HL-60 (cell line): ENCODE results near the gene DLX1.

ENCODE experiments used
- DNase-seq, 2 experiments: peaks; one replicate each; pipeline ENCODE4 v3.0.0-alpha.2; 2010 to 2020; ENCODE audit warnings: low read depth in 1 of 2, low spot score in 1 of 2
- H3K27ac ChIP-seq: fragments of 250-450 bp; sonication (Bioruptor Pico); replicated peaks from 2 replicates; pipeline ENCODE4 v1.5.1; 2020; ENCODE audit warnings: mild to moderate bottlenecking, moderate library complexity
- H3K27me3 ChIP-seq: fragments of 250-450 bp; sonication (Bioruptor Pico); 2 replicates; pipeline ENCODE4 v1.5.1; 2021; ENCODE audit warnings: mild to moderate bottlenecking, moderate library complexity; ENCODE audit not compliant: insufficient read depth, poor library complexity, severe bottlenecking
- H3K4me3 ChIP-seq: replicated peaks from 2 replicates; pipeline ENCODE4 v1.5.1; 2011; ENCODE audit warnings: mild to moderate bottlenecking, control low read depth, low read length; ENCODE audit not compliant: insufficient read depth
- GABPA ChIP-seq: IDR thresholded peaks from 2 replicates; pipeline ENCODE4 v1.6.1; 2012; ENCODE audit warnings: low read depth
- POLR2AphosphoS5 ChIP-seq: IDR thresholded peaks from 2 replicates; pipeline ENCODE4 v1.6.1; 2012; ENCODE audit warnings: low read depth
- REST ChIP-seq: IDR thresholded peaks from 2 replicates; pipeline ENCODE4 v1.6.1; 2012; ENCODE audit warnings: low read depth; ENCODE audit not compliant: insufficient replicate concordance
- SPI1 ChIP-seq: IDR thresholded peaks from 2 replicates; pipeline ENCODE4 v1.6.1; 2012; ENCODE audit warnings: low read depth, mild to moderate bottlenecking, borderline replicate concordance
- TF ChIP-seq, protein P1 (sequence below): IDR thresholded peaks from one replicate; pipeline ENCODE4 v1.5.1; 2011; ENCODE audit warnings: low read length, control low read depth, inconsistent platforms; ENCODE audit not compliant: insufficient read depth

Gene DLX1

DNA sequence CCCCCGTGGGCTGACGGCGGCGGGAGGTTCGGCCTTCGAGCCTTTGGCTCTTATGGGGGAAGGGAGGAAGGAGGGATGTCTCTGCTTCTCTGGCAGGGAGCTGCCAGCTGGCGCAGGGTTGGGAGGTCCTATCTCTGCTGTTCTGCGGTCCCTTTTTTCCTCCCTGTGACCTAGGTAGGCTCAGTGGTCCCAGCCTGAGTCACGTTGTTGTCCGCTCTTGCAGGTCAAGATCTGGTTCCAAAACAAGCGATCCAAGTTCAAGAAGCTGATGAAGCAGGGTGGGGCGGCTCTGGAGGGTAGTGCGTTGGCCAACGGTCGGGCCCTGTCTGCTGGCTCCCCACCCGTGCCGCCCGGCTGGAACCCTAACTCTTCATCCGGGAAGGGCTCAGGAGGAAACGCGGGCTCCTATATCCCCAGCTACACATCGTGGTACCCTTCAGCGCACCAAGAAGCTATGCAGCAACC lies 2.5 kb downstream of the DLX1 start:
- Histone ChIP-seq H3K4me3 (no peak overlapping the region), H3K27me3 (peaks cover 77% of the 10 kb centered on the region), H3K27ac (no peak overlapping the region)
- no peak for TF ChIP-seq GABPA
- no peak for TF ChIP-seq POLR2AphosphoS5
- no peak for TF ChIP-seq REST
- TF ChIP-seq, protein P1, sequence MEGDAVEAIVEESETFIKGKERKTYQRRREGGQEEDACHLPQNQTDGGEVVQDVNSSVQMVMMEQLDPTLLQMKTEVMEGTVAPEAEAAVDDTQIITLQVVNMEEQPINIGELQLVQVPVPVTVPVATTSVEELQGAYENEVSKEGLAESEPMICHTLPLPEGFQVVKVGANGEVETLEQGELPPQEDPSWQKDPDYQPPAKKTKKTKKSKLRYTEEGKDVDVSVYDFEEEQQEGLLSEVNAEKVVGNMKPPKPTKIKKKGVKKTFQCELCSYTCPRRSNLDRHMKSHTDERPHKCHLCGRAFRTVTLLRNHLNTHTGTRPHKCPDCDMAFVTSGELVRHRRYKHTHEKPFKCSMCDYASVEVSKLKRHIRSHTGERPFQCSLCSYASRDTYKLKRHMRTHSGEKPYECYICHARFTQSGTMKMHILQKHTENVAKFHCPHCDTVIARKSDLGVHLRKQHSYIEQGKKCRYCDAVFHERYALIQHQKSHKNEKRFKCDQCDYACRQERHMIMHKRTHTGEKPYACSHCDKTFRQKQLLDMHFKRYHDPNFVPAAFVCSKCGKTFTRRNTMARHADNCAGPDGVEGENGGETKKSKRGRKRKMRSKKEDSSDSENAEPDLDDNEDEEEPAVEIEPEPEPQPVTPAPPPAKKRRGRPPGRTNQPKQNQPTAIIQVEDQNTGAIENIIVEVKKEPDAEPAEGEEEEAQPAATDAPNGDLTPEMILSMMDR: no peak
- TF ChIP-seq SPI1: no peak
- DNase-seq: no peak

- no peak overlapping the region for H3K27ac ChIP-seq
- H3K4me3 ChIP-seq: no peak overlapping the region
- TF ChIP-seq POLR2AphosphoS5 (no peak), REST (no peak), SPI1 (no peak), GABPA (no peak)
- TF ChIP-seq, protein P1: no peak
- no peak for DNase-seq
- peaks cover 77% of the 10 kb centered on the region for H3K27me3 ChIP-seq
These were observed 3.1 kb downstream of the DLX1 start for GRCh38 chr2:172088245-172089004.

DNA sequence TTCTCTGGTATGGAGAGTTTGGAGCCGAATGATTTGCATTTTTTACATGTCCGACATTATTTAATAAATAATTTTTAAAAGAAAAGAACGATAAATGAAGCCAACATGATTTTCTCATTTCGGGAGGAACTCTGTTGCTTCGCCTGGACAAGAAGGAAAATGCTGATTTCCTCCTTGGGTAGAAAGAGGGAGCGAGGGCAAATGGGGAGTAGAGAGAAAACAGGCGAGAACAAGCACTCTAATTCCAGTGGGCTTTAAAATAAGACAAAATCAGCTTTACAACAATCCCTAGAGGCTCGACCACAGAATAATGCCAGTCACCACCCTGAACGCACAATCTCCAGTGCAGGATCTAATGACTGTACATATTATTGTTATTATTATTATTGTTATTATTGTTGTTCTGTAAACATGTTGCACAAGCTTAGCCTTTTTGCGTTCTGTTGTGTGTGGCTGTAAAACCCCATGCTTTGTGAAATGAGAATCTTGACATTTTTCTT lies 3.7 kb downstream of the DLX1 start:
- H3K4me3 ChIP-seq: no peak overlapping the region
- DNase-seq: no peak
- H3K27me3 ChIP-seq: peaks cover 77% of the 10 kb centered on the region
- H3K27ac ChIP-seq: no peak overlapping the region
- TF ChIP-seq, protein P1: no peak
- TF ChIP-seq POLR2AphosphoS5: no peak
- TF ChIP-seq SPI1: no peak
- TF ChIP-seq GABPA: no peak
- no peak for TF ChIP-seq REST
